ENCODE data around the gene ATP2A2.
A peak's percentile ranks its signal among the peaks of the same experiment; 100 is the strongest.
"Not testable (repeated sequence)": the region's sequence is repeated elsewhere in the genome, so short reads cannot be mapped to it uniquely, and the experiment has no call there.

The ATP2A2 gene

DNA sequence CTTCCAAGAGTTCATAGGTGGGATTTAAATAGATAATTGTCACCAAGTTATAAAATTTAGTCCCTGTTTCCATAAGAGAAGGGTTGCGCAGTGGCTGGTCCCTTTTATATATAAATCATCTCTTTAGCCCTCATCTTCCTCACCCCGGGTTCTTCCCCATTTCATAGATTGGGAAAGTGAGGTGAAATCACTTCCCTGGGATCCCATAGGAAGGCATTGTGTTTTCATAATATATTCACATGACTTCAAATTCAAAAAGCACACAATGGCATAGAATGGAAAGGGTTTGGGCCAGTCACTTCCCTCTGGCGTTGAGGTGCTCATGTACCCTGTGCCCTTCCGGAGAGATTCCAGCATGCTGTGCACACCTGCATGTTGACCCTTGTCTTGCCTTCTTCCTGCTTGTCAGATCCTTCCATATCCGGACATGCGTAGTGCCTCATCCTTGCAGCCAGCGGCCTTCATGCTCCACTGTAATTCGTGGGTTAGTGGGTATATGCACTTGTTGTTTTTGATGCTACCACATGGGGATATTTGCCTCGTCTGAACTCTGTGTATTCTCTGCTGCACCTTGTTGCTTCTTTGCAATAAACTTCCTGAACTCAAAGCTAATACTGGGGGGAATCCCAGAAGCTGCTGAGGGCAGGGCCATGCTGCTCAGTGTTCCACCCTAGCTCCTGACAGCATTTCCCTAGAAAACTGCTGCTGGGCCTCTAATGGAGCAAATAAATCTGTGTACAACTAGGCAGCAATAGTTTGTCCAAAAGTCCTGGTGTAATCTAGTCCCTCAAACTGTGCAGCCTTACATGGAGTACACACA, 62.9 kb downstream of the ATP2A2 start:
- DNase-seq, result no peak
- ATAC-seq, result no peak

DNA sequence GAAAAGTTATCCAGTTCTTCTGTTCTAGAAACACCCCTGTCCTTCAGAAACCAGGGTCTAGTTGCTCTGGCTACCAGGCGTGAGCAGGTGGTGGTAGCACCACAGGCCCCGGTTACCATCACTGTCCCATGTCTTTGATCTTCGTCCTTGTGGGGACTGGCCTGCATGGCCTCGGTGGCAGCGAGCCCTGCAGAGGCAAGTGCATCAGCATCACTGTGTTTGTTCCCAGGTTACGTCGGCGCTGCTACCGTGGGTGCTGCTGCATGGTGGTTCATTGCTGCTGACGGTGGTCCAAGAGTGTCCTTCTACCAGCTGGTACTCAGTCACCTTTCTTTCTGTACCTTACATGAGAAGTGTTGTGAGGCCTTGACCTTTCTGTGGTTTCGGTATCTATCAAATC, 63.6 kb downstream of the ATP2A2 start:
- ATAC-seq, result no peak
- DNase-seq, result no peak

DNA sequence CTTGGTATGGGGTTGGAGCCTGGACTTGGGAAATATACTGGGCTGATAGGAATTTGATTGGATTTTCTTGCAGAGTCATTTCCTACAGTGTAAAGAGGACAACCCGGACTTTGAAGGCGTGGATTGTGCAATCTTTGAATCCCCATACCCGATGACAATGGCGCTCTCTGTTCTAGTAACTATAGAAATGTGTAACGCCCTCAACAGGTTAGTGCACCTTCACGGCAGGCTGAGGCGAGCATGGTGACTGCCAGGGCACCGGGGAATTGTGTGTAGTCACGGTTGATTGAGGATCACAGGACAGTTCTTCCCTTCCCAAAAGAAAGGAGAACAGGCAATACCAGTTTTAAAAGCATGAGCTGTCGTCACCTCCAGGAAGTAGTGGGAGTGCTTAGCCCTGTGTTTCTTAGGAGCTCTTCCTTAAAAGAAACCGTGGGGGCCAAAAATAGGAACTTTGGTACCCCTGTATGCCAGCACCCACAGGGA, 64.2 kb downstream of the ATP2A2 start:
- ATAC-seq (no peak), DNase-seq (no peak)

DNA sequence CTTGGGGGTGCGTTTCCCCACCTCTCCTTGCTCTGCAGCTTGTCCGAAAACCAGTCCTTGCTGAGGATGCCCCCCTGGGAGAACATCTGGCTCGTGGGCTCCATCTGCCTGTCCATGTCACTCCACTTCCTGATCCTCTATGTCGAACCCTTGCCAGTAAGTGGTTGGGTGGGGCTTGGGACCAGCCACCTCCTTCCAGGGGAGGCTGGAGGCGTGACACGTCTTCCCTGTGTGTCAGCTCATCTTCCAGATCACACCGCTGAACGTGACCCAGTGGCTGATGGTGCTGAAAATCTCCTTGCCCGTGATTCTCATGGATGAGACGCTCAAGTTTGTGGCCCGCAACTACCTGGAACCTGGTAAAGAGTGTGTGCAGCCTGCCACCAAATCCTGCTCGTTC, 64.9 kb downstream of the ATP2A2 start:
- ATAC-seq (no peak), DNase-seq (no peak)

DNA sequence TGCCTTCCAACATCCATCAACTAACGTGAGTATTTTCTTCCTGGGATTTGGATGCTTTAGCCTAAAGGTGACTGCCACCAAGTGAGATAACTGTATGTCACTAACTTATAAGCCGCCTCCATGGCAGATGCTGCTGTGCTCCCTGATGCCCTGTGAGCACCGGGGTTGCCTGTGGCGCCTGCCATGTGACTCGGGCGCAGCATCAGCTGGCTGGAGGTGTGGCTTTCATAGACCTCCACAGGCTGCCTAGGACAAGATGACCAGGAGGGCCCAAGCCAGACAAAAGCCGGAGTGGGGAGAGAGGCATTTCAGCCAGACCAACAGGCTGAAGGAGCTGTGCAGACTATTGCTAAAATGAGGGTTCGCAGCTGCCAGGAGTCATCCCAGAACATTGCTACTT, 66.7 kb downstream of the ATP2A2 start:
- DNase-seq (no peak), ATAC-seq (no peak)

DNA sequence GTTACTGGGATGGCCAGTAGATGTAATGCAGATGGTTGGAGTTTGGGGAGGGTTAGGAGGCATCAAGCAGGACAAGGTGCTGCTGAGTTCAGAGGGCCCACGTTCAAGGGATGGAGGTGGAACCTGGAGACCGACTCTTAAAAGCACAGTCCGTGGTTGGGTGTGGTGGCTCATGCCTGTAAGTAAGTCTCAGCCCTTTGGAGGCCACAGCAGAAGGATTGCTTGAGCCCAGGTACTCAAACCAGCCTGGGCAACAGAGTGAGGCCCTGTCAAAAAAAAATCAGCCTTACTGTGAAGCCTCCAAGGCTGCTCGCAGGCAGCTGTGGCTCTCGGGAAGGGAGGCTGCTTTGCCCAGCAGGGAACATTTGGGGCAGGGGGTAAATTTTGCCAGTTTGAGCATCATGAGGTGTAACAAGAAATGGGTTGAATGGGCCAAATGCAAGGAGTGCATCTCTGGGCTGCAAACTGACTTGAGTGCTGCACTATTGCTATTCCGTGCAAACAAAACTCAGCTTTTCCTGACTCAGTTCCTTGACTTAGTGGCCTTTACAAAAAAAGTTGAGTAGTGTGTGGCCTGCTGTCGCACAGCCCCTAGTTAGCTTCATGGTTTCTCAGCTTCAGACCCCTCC, 67.5 kb downstream of the ATP2A2 start:
- ATAC-seq (no peak), DNase-seq (no peak)

DNA sequence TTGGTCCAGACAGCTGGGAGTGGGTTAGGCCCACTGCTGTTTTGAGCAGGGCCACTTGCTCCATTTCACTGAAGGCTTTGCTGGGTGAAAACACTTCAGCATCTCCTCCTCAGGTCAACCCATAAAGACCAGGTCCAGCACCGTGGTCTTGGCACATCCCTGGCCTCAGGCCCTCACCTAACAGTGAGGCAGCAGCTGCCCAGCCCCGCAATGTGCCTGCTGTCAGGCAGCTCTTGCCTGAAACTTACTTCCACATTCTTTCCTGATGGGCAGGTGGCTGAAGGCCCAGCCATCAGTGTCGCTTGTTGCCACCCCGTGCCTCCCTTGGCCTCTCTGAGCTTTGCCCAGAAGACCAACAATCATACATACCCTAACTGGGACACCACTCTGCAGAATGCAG, 68.0 kb downstream of the ATP2A2 start:
- DNase-seq (no peak), ATAC-seq (no peak)

DNA sequence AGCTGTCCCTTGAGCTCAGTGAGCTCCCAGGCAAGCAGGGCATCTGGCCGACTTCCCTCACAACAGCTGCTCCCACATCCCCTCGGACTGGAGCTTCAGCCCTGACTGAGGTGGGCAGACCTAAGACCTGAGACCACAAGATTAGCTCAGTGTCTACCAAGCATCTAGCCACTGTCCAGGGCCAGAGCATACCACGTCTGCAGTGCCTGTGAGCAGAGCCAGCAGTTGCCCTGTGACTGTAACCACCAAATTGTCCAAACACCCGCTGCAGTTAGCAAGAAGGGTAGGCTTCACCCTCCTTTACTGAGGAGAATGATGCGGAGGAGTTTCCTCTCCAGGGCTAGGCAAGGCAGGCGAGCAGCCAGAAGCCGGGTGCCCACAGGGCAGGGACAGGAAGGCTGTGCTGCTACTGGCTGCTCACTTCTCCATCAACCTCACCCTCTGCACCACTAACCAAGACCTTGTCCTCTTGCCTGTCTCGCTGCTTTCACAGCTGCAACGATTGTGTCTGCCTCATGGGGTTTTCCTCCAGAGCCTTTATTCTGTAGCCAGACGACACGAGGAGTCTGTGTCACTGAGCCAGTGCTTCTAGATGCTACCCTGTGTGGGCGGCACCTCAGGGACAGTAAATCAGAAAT, 68.6 kb downstream of the ATP2A2 start:
- ATAC-seq (peak; percentile 56), DNase-seq (peak; percentile 43)

DNA sequence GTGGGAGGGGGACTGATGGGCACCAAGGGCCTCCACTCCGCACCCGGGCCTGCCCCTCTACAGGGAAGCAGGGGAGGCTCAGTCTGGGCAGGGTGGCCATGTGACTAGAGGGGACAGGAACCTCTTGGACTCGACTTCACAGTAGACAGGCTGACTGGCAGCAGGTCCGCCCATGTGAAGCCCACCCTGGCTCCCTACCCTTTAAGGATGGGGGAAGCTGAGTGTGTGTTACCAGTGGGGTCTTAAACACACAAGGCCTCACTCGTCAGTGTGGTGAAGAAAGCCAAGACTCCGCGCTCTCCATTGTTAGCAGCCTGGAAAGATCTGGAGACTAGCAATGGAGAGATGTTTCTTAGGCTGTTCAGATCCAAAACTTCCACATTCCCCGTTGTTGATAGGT, 70.1 kb downstream of the ATP2A2 start:
- no peak for DNase-seq
- ATAC-seq, result no peak

DNA sequence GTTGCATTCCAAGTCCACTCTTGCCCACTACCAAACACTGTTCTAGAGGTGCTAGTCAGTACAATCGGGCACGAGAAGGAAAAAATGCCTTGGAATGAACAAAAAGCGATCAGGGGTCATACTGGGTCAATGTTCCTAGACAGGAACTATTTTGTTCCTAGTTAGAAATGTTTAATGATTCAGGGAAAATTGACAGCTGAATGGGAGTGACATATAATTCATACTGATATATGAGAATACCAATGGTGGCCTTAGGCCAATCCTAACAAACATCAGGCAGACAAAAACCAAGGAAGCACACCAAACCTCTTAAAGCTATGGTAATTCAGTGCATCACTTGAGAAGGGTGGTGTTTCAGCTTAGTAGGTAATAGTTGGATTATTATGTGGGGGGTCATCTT, 71.4 kb downstream of the ATP2A2 start:
- ATAC-seq (no peak), DNase-seq (no peak)

DNA sequence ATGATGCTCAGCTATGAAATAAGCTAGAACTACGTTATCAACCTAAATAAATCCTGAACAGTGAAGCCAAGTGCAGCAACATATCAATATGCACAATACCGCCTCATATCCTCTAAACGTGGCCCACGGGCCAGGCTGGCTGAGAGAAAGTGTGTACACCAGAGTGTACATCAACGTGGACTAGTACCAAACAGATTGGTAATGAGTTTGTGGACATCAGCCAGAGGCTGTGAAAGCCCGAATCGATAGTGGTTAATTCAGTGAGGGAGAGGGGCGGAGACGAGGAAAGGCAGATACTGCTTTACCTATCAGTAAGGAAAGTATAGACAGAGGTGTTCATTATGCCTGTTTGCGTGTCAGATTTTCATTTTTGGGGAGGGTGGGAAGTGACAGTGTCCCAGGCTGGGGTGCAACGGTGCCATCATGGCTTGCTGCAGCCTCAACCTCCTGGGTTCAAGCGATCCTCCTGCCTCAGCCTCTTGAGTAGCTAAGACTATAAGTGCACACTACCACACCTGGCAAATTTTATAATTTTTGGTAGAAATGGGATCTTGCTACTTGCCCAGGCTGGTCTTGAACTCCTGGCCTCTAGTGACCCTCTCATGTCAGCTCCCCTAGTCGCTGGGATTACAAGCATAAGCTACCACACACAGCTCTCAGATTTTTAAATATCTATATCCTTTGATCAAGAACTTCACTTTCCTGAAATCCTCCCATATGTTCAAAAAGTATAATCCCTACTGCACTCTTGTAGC, 72.3 kb downstream of the ATP2A2 start:
- DNase-seq, result no peak
- ATAC-seq, result no peak

DNA sequence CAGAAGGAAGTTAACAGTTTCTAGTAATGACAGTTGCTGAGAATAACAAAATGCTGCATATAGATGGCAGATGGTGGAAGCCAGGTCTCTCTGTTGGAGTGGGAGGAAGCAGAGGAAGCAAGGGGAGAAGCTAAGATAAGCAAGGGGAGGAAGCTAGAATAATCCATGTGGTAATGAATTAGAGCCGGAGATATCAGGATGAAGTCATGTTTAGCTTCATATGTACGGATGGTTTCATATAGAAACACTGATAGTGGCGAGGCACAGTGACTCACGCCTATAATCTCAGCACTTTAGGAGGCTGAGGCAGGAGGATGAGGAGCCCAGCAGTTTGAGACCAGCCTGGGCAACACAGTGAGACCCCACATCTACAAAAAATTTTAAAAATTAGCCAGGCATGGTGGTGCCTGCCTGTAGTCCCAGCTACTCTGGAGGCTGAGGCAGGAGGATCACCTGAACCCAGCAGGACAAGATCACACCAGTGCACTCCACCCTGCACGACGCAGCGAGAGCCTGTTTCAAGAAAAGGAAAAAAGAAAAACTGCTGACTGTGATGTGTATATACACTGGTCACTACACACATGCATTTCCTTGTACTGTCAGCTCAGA, 73.2 kb downstream of the ATP2A2 start:
- ATAC-seq (no peak), DNase-seq (no peak)

DNA sequence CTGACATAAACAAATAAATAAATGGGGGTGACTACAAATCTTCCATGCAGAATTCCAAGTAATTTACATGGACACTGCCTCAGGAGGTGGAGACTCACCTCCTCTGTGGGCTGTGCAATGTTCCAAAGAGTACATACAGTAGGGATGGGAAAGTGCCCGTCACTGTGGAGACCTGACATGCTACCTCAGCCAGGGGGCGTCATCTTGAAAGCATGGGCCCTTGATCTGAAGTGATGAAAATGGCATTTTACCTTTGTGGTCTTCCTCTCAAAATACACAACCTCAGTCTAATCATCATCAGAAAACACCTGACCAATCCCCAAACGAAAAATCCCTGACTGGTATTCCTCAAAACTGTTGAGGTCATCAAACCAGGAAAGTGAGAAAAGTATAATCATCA, 74.0 kb downstream of the ATP2A2 start:
- DNase-seq (peak; percentile 34), ATAC-seq (peak; percentile 58)

DNA sequence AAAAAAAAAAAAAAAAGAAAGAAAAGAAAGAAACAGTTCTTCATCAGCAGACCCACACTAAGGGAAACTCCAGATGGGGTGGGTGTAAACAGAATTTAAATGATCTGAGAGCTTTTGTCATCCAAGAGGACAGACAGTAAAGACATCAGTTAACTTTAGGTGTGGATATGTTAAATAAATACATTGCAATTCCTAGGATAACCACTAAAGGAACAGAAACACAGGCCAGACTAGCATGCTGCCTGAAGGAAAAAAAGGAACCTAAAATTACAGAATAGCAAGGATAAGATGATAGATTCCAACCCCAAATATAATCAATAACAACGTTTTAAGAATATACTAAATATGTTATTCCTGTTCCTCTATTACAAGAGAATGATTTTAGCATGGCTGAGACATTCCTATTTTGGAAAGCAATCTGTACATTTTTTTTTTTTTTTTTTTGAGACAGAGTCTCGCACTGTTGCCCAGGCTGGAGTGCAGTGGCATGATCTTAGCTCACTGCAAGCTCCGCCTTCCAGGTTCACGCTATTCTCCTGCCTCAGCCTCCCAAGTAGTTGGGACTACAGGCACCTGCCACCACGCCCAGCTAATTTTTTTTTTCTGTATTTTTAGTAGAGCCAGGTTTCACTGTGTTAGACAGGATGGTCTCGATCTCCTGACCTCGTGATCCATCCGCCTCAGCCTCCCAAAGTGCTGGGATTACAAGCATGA, 77.5 kb downstream of the ATP2A2 start:
- DNase-seq, ATAC-seq: not testable (repeated sequence)

DNA sequence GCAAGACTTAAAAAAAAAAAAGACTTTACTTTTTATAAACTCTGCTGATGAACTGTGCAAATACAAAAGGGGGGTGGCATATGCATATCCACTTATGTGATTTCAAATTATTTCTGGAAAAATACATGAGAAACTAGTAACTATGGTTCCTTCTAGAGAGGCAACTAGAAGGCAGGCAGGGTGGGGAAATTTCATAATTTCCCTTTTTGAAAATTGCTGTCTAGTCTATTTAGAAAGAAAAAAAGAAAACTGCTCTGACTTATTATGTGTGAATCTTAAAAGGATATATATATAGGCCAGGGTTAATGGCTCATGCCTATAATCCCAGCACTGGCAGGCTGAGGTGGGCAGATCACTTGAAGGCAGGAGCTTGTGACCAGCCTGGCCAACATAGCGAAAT, 80.2 kb downstream of the ATP2A2 start:
- DNase-seq (no peak), ATAC-seq (no peak)

DNA sequence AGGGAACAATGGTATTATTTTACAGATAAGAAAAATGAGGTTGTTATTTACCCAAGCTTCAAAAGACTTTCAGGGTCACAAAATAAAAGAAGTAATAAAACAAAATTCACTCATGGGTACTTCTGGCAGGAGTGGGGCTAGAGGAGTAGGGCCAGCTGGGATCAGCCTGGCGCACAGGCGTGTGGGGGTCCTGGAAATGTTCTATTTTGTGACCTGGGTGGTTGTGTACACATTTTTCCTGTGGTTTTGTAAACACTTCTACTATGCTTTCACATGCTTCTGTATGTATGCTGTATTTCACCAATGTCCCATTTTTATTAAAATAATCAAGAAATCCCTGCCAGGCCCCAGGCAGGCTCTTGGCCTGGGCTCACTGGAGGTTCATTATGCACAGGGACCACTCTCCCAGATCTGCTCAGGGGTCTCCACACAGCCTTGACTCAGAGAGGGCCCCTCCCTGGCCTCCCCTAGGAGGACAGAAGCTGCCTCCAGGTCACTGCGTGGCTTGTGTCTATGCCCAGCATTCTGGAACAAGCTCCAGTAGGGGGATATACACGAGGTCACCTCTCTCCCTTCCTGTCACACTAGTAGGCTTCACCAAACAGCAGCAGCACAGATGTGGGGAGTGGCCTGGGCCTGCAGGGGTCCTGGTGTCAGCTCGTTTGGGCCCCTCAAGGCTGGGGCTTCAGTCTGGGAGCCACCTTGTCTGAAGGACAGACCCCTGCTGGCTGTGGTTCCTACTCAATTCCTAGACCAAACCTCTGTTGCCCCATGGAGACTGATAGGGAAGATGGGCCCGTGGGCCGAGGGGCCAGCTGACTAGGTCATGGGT, 84.7 kb downstream of the ATP2A2 start:
- ATAC-seq (no peak), DNase-seq (no peak)

DNA sequence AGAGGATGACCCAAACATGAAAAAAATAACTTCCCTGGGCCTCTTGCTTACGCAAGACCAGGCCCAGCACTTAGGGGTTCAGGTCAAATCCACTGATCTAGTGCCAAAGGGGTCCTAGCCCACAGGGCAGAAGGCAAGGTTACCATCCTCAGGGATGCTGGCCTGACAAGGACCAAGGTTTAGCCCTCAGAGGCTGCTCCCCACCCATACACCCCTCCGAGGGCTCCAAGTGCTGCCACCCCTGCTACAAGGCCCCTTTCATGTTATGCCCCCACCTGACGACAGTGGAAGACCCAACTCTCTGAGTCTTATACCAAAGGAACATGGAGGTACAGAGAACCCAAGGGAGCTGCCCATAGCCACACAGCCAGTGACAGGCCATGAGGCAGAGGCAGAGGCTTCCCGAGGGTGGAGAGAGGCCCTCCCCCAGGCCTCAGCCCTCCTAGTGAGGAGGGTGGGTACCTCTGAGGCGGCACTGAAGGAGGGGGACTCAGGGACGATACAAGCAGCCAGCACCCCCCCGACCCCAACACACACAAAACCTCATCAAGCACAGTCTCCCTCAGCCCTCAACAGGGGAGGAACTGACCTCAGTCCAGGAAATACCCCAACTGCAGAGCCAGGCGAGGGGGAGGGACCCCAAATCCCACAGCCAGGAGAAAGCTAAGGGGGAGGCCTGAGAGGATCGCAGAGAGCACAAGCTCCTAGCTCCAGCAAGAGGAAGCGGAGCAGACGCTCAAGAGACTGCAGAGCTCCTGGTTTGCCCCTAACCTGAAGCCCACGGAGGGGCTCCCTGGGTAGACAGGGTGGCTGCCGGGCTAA, 85.5 kb downstream of the ATP2A2 start:
- DNase-seq, result no peak

DNA sequence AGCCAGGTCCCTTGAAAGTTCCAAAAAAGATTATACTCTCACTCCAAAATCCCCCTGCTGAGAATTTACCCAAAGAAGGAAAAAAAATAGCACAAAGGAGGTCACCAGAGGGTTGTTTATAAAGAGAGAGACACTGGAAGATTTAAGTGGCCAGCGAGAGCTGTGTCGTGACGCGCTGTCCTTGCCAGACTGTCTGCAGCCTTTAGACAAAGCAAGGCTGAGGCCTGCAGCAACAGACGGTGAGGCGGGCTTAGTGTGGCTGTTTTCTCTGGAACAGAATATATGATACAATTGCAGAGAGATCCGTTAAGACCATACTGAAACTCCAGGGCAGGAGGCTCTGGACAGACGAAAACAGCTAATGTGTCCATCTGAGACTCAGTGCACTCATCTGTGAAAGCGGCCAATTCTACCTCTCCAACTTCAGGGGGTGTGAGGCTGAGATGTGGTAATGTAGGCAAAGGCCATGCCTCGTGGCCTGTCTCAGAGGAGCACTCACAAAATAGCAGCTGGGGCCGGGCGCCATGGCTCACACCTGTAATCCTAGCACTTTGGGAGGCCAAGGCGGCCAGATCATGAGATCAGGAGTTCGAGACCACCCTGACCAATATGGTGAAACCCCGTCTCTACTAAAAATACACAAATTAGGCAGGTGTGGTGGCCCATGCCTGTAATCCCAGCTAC, 86.3 kb downstream of the ATP2A2 start:
- ATAC-seq (no peak), DNase-seq (no peak)

More for the DNA sequence above, 85.5 kb downstream of the ATP2A2 start:
- no peak for ATAC-seq

DNA sequence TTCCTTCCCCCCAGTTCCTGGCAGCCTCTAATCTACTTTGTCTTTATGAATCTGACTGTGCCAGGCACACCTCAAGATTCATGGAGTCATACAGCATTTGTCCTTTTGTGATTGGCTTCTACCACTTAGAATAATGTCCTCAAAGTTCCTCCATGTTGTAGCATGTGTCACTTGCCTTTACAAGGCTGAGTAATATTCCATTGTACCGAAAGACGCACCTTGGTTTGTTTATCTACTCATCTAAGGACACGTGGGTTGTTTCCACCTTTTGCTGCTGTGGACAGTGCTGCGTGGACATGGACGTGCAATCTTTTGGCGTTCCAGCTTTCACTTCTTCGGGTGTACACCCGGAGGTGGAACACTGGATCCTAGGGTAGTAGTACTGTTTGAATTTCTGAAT, 88.9 kb downstream of the ATP2A2 start:
- ATAC-seq (no peak), DNase-seq (no peak)
